ENCODE data around the gene ATG9A. TPM values are rescaled to one million over a fixed set of nuclear protein-coding genes. Genes with fewer than 3 reads are reported as not detected.

The ATG9A gene
- total RNA-seq, 4 donors from 2014 or later = 39.8 to 82.6 (median 47.0) TPM

DNA sequence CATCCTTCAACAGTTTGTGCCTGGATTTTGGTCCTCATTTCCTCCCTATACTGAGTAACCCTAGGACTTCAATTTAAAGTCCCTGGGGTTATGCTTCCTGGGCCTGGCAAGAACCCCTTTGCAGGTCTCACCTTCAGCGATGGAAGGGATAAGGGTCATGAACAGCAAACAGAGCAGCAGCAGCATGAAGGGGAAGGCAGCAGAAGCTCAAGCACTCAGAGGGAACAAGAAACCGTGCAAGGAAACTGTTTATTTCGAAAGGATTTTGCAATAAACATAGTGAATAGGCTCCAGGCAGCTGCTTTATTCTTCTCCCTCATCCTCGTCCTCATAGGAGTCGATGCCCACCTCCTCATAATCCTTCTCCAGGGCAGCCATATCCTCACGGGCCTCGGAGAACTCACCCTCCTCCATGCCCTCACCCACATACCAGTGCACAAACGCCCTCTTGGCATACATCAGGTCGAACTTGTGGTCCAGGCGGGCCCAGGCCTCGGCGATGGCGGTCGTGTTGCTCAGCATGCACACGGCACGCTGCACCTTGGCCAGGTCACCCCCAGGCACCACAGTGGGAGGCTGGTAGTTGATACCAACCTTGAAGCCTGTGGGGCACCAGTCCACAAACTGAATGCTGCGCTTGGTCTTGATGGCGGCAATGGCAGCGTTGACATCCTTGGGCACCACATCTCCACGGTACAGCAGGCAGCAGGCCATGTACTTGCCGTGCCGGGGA is 20.8 kb upstream of the ATG9A start:
- 63 to 74% methylated on average over 3 to 15 of the region's 22 CpGs for WGBS, 2 donors (ENCODE audit: low coverage in 1 of 2)
- no peak for ATAC-seq
- Histone ChIP-seq H3K9me3 (no peaks in the 10 kb centered on the region), H3K4me1 (peaks cover 3 to 90% (median 34%) of the 10 kb centered on the region in 3 donors), H3K36me3 (peaks cover 0 to 47% of the 10 kb centered on the region in 2 donors), H3K4me3 (no peak overlapping the region), H3K27me3 (no peaks in the 10 kb centered on the region), H3K27ac (peak overlapping the region; percentile 17 to 90 (median 88))
- TF ChIP-seq POLR2AphosphoS5 (IDR thresholded peaks at IDR 0.05) = no peak
- no peak for TF ChIP-seq EP300 (IDR thresholded peaks at IDR 0.05)
- TF ChIP-seq POLR2A (IDR thresholded peaks at IDR 0.05) = no peak
- TF ChIP-seq, protein P1, sequence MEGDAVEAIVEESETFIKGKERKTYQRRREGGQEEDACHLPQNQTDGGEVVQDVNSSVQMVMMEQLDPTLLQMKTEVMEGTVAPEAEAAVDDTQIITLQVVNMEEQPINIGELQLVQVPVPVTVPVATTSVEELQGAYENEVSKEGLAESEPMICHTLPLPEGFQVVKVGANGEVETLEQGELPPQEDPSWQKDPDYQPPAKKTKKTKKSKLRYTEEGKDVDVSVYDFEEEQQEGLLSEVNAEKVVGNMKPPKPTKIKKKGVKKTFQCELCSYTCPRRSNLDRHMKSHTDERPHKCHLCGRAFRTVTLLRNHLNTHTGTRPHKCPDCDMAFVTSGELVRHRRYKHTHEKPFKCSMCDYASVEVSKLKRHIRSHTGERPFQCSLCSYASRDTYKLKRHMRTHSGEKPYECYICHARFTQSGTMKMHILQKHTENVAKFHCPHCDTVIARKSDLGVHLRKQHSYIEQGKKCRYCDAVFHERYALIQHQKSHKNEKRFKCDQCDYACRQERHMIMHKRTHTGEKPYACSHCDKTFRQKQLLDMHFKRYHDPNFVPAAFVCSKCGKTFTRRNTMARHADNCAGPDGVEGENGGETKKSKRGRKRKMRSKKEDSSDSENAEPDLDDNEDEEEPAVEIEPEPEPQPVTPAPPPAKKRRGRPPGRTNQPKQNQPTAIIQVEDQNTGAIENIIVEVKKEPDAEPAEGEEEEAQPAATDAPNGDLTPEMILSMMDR (IDR thresholded peaks at IDR 0.05) = no peak

DNA sequence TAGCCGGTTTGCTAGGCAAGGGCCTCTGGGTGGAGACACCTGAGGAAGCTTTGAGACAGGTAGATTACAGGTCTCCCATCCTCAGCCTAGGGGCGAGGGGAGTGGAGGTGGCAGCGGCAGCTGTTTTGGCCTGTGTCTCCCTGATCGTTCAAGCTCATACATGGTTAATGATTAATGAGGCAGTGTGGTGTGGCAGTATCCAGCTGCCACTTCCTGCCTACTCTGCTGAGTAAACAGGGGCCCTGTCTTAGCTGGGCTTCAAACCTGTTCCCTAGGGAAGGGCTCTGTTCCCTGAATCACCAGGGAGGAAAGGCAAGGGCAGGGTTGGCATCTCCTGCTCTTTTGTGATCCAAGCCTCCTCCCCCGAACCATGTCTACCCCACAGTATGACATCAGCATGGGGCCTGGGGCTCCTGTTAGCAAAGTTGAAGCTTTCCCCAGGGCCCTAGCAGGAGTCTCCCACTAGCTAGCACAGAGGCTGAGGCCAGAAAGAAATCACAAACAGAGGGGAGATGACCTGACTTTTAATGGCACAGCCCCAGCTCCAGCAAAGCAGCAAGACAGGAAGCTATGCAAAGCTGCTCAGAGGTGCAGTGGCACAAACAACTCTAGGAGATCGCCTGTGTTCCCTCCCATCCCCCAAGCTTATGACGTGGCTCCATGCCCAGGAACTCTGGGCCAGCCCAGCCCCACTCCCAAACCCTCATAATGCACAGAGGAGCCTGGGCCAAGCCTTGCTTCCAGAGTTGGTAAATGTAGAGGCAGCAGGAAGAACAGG is 20.0 kb upstream of the ATG9A start:
- ATAC-seq = peak; percentile 46
- H3K4me1 ChIP-seq = peaks cover 3 to 89% (median 29%) of the 10 kb centered on the region in 3 donors
- peak overlapping the region in 1 of 2 donors; percentile 1 for H3K4me3 ChIP-seq
- peaks cover 0 to 47% of the 10 kb centered on the region in 2 donors for H3K36me3 ChIP-seq
- peak overlapping the region; percentile 45 to 90 (median 88) for H3K27ac ChIP-seq
- H3K9me3 ChIP-seq = no peaks in the 10 kb centered on the region
- 0% methylated on average over 1 of the region's 7 CpGs; no CpG with 5 or more reads in 1 of the 2 donors for WGBS, 2 donors (ENCODE audit: low coverage in 1 of 2)
- H3K27me3 ChIP-seq = no peaks in the 10 kb centered on the region
- no peak for TF ChIP-seq EP300 (IDR thresholded peaks at IDR 0.05)
- no peak for TF ChIP-seq POLR2A (IDR thresholded peaks at IDR 0.05)
- TF ChIP-seq, protein P1 (IDR thresholded peaks at IDR 0.05) = no peak
- TF ChIP-seq POLR2AphosphoS5 (IDR thresholded peaks at IDR 0.05) = peak; percentile 46

DNA sequence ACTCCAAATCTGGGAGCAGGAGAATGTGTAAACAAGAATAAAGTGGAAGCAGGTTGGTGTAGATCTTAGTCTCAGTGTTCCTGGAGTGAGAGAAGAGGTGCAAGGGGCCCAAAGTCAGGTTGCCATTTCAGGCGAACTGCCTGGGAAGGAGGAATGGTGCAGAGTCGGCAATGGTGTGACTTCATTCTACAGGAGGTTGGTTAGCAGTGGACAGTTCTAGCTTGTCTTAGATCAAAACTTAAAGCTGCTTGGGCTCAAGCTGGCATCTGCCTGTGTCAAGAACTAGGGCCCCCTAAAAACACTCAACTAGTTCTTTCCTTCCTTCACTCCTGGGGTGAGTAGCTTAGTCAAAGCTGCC is 19.4 kb upstream of the ATG9A start:
- H3K4me3 ChIP-seq = peak overlapping the region in 1 of 2 donors; percentile 1
- H3K36me3 ChIP-seq = peaks cover 0 to 47% of the 10 kb centered on the region in 2 donors
- no peak for TF ChIP-seq EP300 (IDR thresholded peaks at IDR 0.05)
- no peak for TF ChIP-seq POLR2A (IDR thresholded peaks at IDR 0.05)
- TF ChIP-seq POLR2AphosphoS5 (IDR thresholded peaks at IDR 0.05) = no peak
- TF ChIP-seq, protein P1 (IDR thresholded peaks at IDR 0.05) = no peak
- H3K27me3 ChIP-seq = no peaks in the 10 kb centered on the region
- WGBS, 2 donors (ENCODE audit: low coverage in 1 of 2) = 92% methylated on average over 2 of the region's 2 CpGs; no CpG with 5 or more reads in 1 of the 2 donors
- H3K27ac ChIP-seq = peak overlapping the region; percentile 45 to 90 (median 88)
- H3K9me3 ChIP-seq = no peaks in the 10 kb centered on the region
- H3K4me1 ChIP-seq = peaks cover 3 to 88% (median 27%) of the 10 kb centered on the region in 3 donors
- no peak for ATAC-seq

DNA sequence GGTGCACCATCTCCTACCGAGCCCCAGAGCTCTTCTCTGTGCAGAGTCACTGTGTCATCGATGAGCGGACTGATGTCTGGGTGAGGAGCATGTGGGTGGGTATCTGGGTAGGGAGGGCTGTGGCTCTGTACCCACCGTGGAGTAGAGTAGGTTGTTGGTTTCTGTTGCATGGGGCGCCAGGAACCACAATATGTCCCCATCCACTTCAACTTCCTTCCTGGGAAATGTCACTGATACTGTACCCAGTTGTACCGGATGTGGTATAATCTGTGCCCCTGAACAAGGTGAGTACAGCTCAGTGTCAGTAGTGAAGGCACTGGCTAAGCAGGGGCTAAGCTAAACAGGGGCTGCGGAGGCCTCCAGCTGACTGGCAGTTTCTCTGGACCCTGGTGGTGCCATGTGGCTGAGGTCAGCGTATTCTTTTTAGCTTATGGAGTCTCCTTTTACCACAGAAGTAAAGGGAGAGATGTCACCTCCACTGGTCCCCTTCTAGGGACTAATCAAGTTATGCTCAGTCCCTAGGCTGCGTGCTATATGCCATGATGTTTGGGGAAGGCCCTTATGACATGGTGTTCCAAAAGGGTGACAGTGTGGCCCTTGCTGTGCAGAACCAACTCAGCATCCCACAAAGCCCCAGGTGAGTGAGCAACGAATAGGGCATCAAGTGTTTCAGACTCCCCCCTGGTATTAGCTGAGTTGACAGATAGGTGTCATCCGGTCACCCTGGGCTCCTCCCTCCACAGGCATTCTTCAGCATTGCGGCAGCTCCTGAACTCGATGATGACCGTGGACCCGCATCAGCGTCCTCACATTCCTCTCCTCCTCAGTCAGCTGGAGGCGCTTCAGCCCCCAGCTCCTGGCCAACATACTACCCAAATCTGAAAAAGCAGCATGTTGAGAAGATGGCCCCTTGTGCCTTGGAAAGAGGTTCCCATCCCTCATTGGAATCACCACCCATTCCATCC is 18.5 kb upstream of the ATG9A start:
- peaks cover 3 to 81% (median 25%) of the 10 kb centered on the region in 3 donors for H3K4me1 ChIP-seq
- 68 to 93% methylated on average over 3 of the region's 17 CpGs for whole genome bisulfite sequencing, 2 donors (ENCODE audit: low coverage in 1 of 2)
- ATAC-seq = no peak
- no peaks in the 10 kb centered on the region for H3K27me3 ChIP-seq
- peak overlapping the region in 3 of 4 donors; percentile 87 to 90 (median 88) for H3K27ac ChIP-seq
- TF ChIP-seq, protein P1 (IDR thresholded peaks at IDR 0.05) = no peak
- TF ChIP-seq POLR2A (IDR thresholded peaks at IDR 0.05) = no peak
- TF ChIP-seq EP300 (IDR thresholded peaks at IDR 0.05) = no peak
- TF ChIP-seq POLR2AphosphoS5 (IDR thresholded peaks at IDR 0.05) = no peak
- no peaks in the 10 kb centered on the region for H3K9me3 ChIP-seq
- H3K4me3 ChIP-seq = no peak overlapping the region
- H3K36me3 ChIP-seq = peaks cover 0 to 47% of the 10 kb centered on the region in 2 donors

Measured in gastroesophageal sphincter (tissue), 4 donors.